GM23338 (cell line): Measurements from ENCODE around the gene CSF1R. TPM values are rescaled to one million over a fixed set of nuclear protein-coding genes. Genes with fewer than 3 reads are reported as not detected.

Source experiments
- ATAC-seq: fragments of 200-7000 bp; cut with Tn5 transposase; 3 replicates; pipeline ENCODE4 v1.9.1; 2020
- DNase-seq: peaks from one replicate; pipeline ENCODE4 v3.0.0-alpha.2; 2015; ENCODE audit warnings: low spot score
- H2AFZ ChIP-seq: fragments of 200-600 bp; sonication (generic); 2 replicates; pipeline ENCODE4 v1.8.0; 2016; ENCODE audit warnings: antibody characterized with exemption, mild to moderate bottlenecking, moderate library complexity
- H3F3A ChIP-seq: fragments of 200-600 bp; sonication (generic); replicated peaks from 2 replicates; pipeline ENCODE4 v1.8.0; 2017; ENCODE audit warnings: antibody characterized with exemption, mixed run types, low read depth
- H3K27ac ChIP-seq: fragments of 200-600 bp; sonication (generic); 2 replicates; pipeline ENCODE4 v1.6.1; 2016; ENCODE audit warnings: low read depth
- H3K27me3 ChIP-seq: fragments of 200-600 bp; sonication (generic); 2 replicates; pipeline ENCODE4 v1.8.0; 2016; ENCODE audit warnings: mild to moderate bottlenecking, mixed run types, moderate library complexity; ENCODE audit not compliant: insufficient read depth
- H3K36me3 ChIP-seq: fragments of 200-600 bp; sonication (generic); 2 replicates; pipeline ENCODE4 v1.8.0; 2016; ENCODE audit warnings: mild to moderate bottlenecking; ENCODE audit not compliant: insufficient read depth
- H3K4me1 ChIP-seq: fragments of 200-600 bp; sonication (generic); 2 replicates; pipeline ENCODE4 v1.8.0; 2016; ENCODE audit warnings: mild to moderate bottlenecking, moderate library complexity; ENCODE audit not compliant: insufficient read depth
- H3K4me2 ChIP-seq: fragments of 200-600 bp; sonication (generic); 2 replicates; pipeline ENCODE4 v1.7.1; 2017; ENCODE audit warnings: mixed run types
- H3K4me3 ChIP-seq: fragments of 200-600 bp; sonication (generic); 2 replicates; pipeline ENCODE4 v1.6.1; 2016; ENCODE audit warnings: mixed run types
- H3K79me2 ChIP-seq: fragments of 200-600 bp; sonication (generic); replicated peaks from 2 replicates; pipeline ENCODE4 v1.8.0; 2017; ENCODE audit warnings: mild to moderate bottlenecking; ENCODE audit not compliant: insufficient read depth
- H3K9me2 ChIP-seq: fragments of 200-600 bp; sonication (generic); 2 replicates; pipeline ENCODE4 v1.8.0; 2017; ENCODE audit not compliant: insufficient read depth
- H4K20me1 ChIP-seq: fragments of 200-600 bp; sonication (generic); replicated peaks from 2 replicates; pipeline ENCODE4 v1.8.0; 2017; ENCODE audit warnings: mild to moderate bottlenecking; ENCODE audit not compliant: insufficient read depth
- H3K27ac Mint-ChIP-seq: 2 replicates; pipeline ENCODE4 v1.8.0; 2020; ENCODE audit warnings: inconsistent platforms, mild to moderate bottlenecking, moderate library complexity, mixed read lengths
- H3K27me3 Mint-ChIP-seq: 3 replicates; pipeline ENCODE4 v1.8.0; 2022; ENCODE audit warnings: low read depth, mild to moderate bottlenecking, moderate library complexity, mixed read lengths, inconsistent platforms; ENCODE audit not compliant: insufficient read depth, poor library complexity
- H3K36me3 Mint-ChIP-seq: 3 replicates; pipeline ENCODE4 v1.8.0; 2021; ENCODE audit warnings: low read depth, mild to moderate bottlenecking, inconsistent platforms, moderate library complexity, mixed read lengths
- H3K4me1 Mint-ChIP-seq: 3 replicates; pipeline ENCODE4 v1.8.0; 2020; ENCODE audit warnings: mild to moderate bottlenecking, inconsistent platforms, mixed read lengths
- H3K4me3 Mint-ChIP-seq: 3 replicates; pipeline ENCODE4 v1.8.0; 2021; ENCODE audit warnings: moderate library complexity, mild to moderate bottlenecking, inconsistent platforms, mixed read lengths
- H3K9me3 Mint-ChIP-seq: 3 replicates; pipeline ENCODE4 v1.8.0; 2020; ENCODE audit warnings: moderate library complexity, mild to moderate bottlenecking, inconsistent platforms, mixed read lengths
- CREB1 ChIP-seq: fragments of 250-450 bp; sonication (Bioruptor Pico); IDR thresholded peaks from 2 replicates; pipeline ENCODE4 v1.5.0; 2020; ENCODE audit warnings: low read depth, mild to moderate bottlenecking, moderate library complexity
- EZH2 ChIP-seq: fragments of 200-600 bp; sonication (generic); IDR thresholded peaks from one replicate; pipeline ENCODE4 v1.8.0; 2017; ENCODE audit warnings: antibody characterized with exemption, mild to moderate bottlenecking, low read depth; ENCODE audit not compliant: unreplicated experiment
- EZH2phosphoT487 ChIP-seq: fragments of 200-600 bp; sonication (generic); IDR thresholded peaks from one replicate; pipeline ENCODE4 v1.8.1; 2018; ENCODE audit warnings: antibody characterized with exemption; ENCODE audit not compliant: unreplicated experiment
- JUNB ChIP-seq: IDR thresholded peaks from one replicate; pipeline ENCODE4 v1.6.1; 2016; ENCODE audit warnings: antibody characterized with exemption; ENCODE audit not compliant: unreplicated experiment
- NANOG ChIP-seq: IDR thresholded peaks from 2 replicates; pipeline ENCODE4 v1.6.1; 2016; ENCODE audit warnings: antibody characterized with exemption, borderline replicate concordance
- STAT1 ChIP-seq: IDR thresholded peaks from one replicate; pipeline ENCODE4 v1.6.1; 2016; ENCODE audit warnings: antibody characterized with exemption; ENCODE audit not compliant: unreplicated experiment
- ZNF114 ChIP-seq: fragments of 250-450 bp; sonication (Bioruptor Pico); IDR thresholded peaks from 2 replicates; pipeline ENCODE4 v1.5.0; 2020; ENCODE audit warnings: mild to moderate bottlenecking, moderate library complexity
- ZNF331 ChIP-seq: fragments of 250-450 bp; sonication (Bioruptor Pico); IDR thresholded peaks from 2 replicates; pipeline ENCODE4 v1.5.0; 2020; ENCODE audit warnings: low read depth, mild to moderate bottlenecking, moderate library complexity
- ZNF462 ChIP-seq: fragments of 250-450 bp; sonication (Bioruptor Pico); IDR thresholded peaks from 2 replicates; pipeline ENCODE4 v1.5.0; 2020; ENCODE audit warnings: mild to moderate bottlenecking, moderate library complexity
- polyA plus RNA-seq: library from polyadenylated mRNA; unstranded; fragments of >200 nt; fragmentation: Nextera tagmentation; extraction: Ambion mirVana; gene quantifications from 2 replicates; pipeline ENCODE4 v1.2.1, GENCODE V29; 2016
- total RNA-seq: library from RNA; depleted of rRNA; stranded (reverse); fragments of >200 nt; shearing (Covaris generic); gene quantifications from 2 replicates; pipeline ENCODE4 v1.2.3, GENCODE V29; 2014
- TF ChIP-seq, protein P1 (sequence below): IDR thresholded peaks from 2 replicates; pipeline ENCODE4 v1.6.1; 2016; ENCODE audit warnings: antibody characterized with exemption
- TF ChIP-seq, protein P2 (sequence below), 2 experiments: fragments of 200-600 bp in 1 of 2; sonication (generic) in 1 of 2; conservative IDR thresholded peaks; 2 replicates each; pipeline versions ENCODE4 v1.5.1 to v1.6.1; 2016 to 2017; ENCODE audit warnings: antibody characterized with exemption in 2 of 2, low read depth in 2 of 2, mild to moderate bottlenecking in 2 of 2, moderate library complexity in 1 of 2
- TF ChIP-seq, protein P3 (sequence below): IDR thresholded peaks from one replicate; pipeline ENCODE4 v1.6.1; 2018; ENCODE audit warnings: antibody characterized with exemption; ENCODE audit not compliant: unreplicated experiment

Gene CSF1R
- total and polyA plus RNA-seq, 2 experiments from 2014 or later: 0.21 TPM; not detected in 1

- ATAC-seq (no peak), DNase-seq (no peak)
- Histone ChIP-seq H2AFZ (no peak overlapping the region), H3K4me3 (no peak overlapping the region), H3K4me1 (peaks cover 8% of the 10 kb centered on the region; the same call in 1 of the 2 replicates), H3K27ac (no peak overlapping the region), H3K79me2 (no peaks in the 10 kb centered on the region), H3K9me2 (no peaks in the 10 kb centered on the region), H4K20me1 (no peaks in the 10 kb centered on the region), H3F3A (no peaks in the 10 kb centered on the region), H3K27me3 (no peaks in the 10 kb centered on the region), H3K36me3 (peaks cover 14% of the 10 kb centered on the region), H3K4me2 (no peak overlapping the region)
- H3K27me3 Mint-ChIP-seq: peaks cover 5% of the 10 kb centered on the region
- no peak overlapping the region for H3K27ac Mint-ChIP-seq
- H3K36me3 Mint-ChIP-seq: peaks cover 42% of the 10 kb centered on the region
- no peak overlapping the region for H3K4me3 Mint-ChIP-seq
- peaks cover 16% of the 10 kb centered on the region for H3K4me1 Mint-ChIP-seq
- no peak for TF ChIP-seq ZNF462 (CRISPR knock-in tag)
- no peak for TF ChIP-seq ZNF331 (CRISPR knock-in tag)
- TF ChIP-seq, protein P1, sequence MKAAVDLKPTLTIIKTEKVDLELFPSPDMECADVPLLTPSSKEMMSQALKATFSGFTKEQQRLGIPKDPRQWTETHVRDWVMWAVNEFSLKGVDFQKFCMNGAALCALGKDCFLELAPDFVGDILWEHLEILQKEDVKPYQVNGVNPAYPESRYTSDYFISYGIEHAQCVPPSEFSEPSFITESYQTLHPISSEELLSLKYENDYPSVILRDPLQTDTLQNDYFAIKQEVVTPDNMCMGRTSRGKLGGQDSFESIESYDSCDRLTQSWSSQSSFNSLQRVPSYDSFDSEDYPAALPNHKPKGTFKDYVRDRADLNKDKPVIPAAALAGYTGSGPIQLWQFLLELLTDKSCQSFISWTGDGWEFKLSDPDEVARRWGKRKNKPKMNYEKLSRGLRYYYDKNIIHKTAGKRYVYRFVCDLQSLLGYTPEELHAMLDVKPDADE: no peak
- TF ChIP-seq, protein P2, sequence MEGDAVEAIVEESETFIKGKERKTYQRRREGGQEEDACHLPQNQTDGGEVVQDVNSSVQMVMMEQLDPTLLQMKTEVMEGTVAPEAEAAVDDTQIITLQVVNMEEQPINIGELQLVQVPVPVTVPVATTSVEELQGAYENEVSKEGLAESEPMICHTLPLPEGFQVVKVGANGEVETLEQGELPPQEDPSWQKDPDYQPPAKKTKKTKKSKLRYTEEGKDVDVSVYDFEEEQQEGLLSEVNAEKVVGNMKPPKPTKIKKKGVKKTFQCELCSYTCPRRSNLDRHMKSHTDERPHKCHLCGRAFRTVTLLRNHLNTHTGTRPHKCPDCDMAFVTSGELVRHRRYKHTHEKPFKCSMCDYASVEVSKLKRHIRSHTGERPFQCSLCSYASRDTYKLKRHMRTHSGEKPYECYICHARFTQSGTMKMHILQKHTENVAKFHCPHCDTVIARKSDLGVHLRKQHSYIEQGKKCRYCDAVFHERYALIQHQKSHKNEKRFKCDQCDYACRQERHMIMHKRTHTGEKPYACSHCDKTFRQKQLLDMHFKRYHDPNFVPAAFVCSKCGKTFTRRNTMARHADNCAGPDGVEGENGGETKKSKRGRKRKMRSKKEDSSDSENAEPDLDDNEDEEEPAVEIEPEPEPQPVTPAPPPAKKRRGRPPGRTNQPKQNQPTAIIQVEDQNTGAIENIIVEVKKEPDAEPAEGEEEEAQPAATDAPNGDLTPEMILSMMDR (conservative IDR thresholded peaks at IDR 0.05; ENCODE audit: low read depth in 2 of 2): no peak
- TF ChIP-seq EZH2phosphoT487: no peak
- TF ChIP-seq NANOG: no peak
- no peak for TF ChIP-seq EZH2
- TF ChIP-seq CREB1 (CRISPR knock-in tag): no peak
- TF ChIP-seq ZNF114 (CRISPR knock-in tag): no peak
- no peak for TF ChIP-seq STAT1
- TF ChIP-seq, protein P3, sequence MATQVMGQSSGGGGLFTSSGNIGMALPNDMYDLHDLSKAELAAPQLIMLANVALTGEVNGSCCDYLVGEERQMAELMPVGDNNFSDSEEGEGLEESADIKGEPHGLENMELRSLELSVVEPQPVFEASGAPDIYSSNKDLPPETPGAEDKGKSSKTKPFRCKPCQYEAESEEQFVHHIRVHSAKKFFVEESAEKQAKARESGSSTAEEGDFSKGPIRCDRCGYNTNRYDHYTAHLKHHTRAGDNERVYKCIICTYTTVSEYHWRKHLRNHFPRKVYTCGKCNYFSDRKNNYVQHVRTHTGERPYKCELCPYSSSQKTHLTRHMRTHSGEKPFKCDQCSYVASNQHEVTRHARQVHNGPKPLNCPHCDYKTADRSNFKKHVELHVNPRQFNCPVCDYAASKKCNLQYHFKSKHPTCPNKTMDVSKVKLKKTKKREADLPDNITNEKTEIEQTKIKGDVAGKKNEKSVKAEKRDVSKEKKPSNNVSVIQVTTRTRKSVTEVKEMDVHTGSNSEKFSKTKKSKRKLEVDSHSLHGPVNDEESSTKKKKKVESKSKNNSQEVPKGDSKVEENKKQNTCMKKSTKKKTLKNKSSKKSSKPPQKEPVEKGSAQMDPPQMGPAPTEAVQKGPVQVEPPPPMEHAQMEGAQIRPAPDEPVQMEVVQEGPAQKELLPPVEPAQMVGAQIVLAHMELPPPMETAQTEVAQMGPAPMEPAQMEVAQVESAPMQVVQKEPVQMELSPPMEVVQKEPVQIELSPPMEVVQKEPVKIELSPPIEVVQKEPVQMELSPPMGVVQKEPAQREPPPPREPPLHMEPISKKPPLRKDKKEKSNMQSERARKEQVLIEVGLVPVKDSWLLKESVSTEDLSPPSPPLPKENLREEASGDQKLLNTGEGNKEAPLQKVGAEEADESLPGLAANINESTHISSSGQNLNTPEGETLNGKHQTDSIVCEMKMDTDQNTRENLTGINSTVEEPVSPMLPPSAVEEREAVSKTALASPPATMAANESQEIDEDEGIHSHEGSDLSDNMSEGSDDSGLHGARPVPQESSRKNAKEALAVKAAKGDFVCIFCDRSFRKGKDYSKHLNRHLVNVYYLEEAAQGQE: no peak
- no peak for TF ChIP-seq JUNB
- H3K9me3 Mint-ChIP-seq: no peaks in the 10 kb centered on the region; the same call in 2 of the 3 replicates
Measured at GRCh38 chr5:150054569-150054968, 31.8 kb downstream of the CSF1R start.
